DOHH2 (cell line): ENCODE results near the gene ZFYVE9.

Experiments
- H3F3A ChIP-seq: fragments of 200-600 bp; sonication (generic), shearing (Covaris generic); 2 replicates; pipeline ENCODE4 v1.6.0; 2016; ENCODE audit warnings: antibody characterized with exemption, mild to moderate bottlenecking; ENCODE audit not compliant: control insufficient read depth, insufficient read depth
- H3K27ac ChIP-seq: fragments of 200-600 bp; sonication (generic); 2 replicates; pipeline ENCODE4 v1.5.1; 2014; ENCODE audit warnings: low read depth, mild to moderate bottlenecking, low read length, moderate library complexity
- H3K27me3 ChIP-seq: fragments of 200-600 bp; sonication (generic); 2 replicates; pipeline ENCODE4 v1.6.1; 2014; ENCODE audit warnings: mild to moderate bottlenecking, low read length, mixed read lengths; ENCODE audit not compliant: control insufficient read depth
- H3K36me3 ChIP-seq: fragments of 200-600 bp; sonication (generic); 2 replicates; pipeline ENCODE4 v1.6.1; 2014; ENCODE audit warnings: mild to moderate bottlenecking, low read length, moderate library complexity, mixed read lengths; ENCODE audit not compliant: control insufficient read depth
- H3K4me1 ChIP-seq: fragments of 200-600 bp; sonication (generic); 2 replicates; pipeline ENCODE4 v1.6.1; 2014; ENCODE audit warnings: mild to moderate bottlenecking, low read length, mixed read lengths; ENCODE audit not compliant: control insufficient read depth
- H3K4me2 ChIP-seq: fragments of 200-600 bp; sonication (generic); 2 replicates; pipeline ENCODE4 v1.6.0; 2014; ENCODE audit warnings: mild to moderate bottlenecking, low read length, moderate library complexity
- H3K4me3 ChIP-seq: fragments of 200-600 bp; sonication (generic); 2 replicates; pipeline ENCODE4 v1.5.1; 2014; ENCODE audit warnings: mild to moderate bottlenecking, low read length, mixed read lengths
- H3K79me2 ChIP-seq: fragments of 200-600 bp; sonication (generic); 2 replicates; pipeline ENCODE4 v1.6.1; 2014; ENCODE audit warnings: mild to moderate bottlenecking, low read length, mixed read lengths; ENCODE audit not compliant: control insufficient read depth
- H3K9me2 ChIP-seq: fragments of 200-600 bp; sonication (generic); replicated peaks from 2 replicates; pipeline ENCODE4 v1.6.1; 2014; ENCODE audit warnings: mild to moderate bottlenecking, low read length, mixed read lengths; ENCODE audit not compliant: control insufficient read depth
- H3K9me3 ChIP-seq: fragments of 200-600 bp; sonication (generic); 2 replicates; pipeline ENCODE4 v1.6.1; 2014; ENCODE audit warnings: antibody characterized with exemption, low read length, mixed read lengths; ENCODE audit not compliant: control insufficient read depth, insufficient read depth
- H4K20me1 ChIP-seq: fragments of 200-600 bp; sonication (generic); 2 replicates; pipeline ENCODE4 v1.6.0; 2014; ENCODE audit warnings: low read depth, mild to moderate bottlenecking, antibody characterized with exemption, low read length, moderate library complexity; ENCODE audit not compliant: control insufficient read depth, insufficient read depth
- CTCF ChIP-seq: fragments of 200-600 bp; sonication (generic); IDR thresholded peaks from one replicate; pipeline ENCODE4 v1.5.1; 2014; ENCODE audit warnings: antibody characterized with exemption, mild to moderate bottlenecking, low read depth, low read length; ENCODE audit not compliant: poor library complexity, severe bottlenecking
- EZH2phosphoT487 ChIP-seq: fragments of 200-600 bp; sonication (generic); IDR thresholded peaks from 2 replicates; pipeline ENCODE4 v1.6.1; 2017; ENCODE audit warnings: borderline replicate concordance, mild to moderate bottlenecking, antibody characterized with exemption, low read length, moderate library complexity, mixed read lengths

Gene ZFYVE9

DNA sequence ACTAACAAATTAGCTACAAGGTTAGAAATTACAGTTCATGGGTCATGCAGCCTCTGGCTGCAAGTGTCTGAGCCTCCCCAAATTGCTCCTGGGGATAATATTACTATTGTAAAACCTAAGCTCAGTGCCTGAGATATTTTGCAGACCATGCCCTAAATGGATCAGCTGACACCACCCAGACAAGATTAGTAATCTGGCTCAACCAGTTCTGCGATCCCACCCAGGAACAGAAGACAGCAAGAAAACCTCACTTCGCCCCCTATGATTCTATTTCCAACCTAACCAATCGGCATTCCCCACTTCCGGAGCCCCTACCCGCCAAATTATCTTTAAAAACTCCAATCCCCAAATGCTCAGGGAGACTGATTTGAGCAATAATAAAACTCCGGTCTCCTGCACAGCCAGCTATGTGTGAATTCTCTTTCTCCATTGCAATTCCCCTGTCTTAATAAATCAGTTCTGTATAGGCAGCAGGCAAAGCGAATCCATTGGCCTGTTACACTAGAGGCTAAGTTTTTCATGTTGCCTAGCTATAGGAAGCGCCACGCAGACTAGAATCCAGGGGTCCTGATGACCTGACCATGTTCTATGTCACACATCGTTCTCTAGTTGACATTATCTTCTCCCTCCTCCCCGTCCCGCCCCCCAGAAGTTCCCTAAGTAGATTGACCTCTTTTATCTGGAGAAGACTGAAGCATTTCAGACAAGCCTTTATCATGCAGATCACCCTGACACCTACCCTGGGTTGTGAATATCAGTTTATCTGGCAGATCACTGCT is 22.4 kb upstream of the ZFYVE9 start:
- Histone ChIP-seq H3K4me3 (no peak overlapping the region), H3K9me2 (no peaks in the 10 kb centered on the region), H3K36me3 (no peaks in the 10 kb centered on the region), H3K79me2 (no peaks in the 10 kb centered on the region), H4K20me1 (no peaks in the 10 kb centered on the region), H3F3A (no peaks in the 10 kb centered on the region), H3K27ac (no peak overlapping the region), H3K9me3 (no peaks in the 10 kb centered on the region), H3K27me3 (peaks cover 9% of the 10 kb centered on the region; the same call in 1 of the 2 replicates), H3K4me2 (no peak overlapping the region), H3K4me1 (no peaks in the 10 kb centered on the region)
- no peak for TF ChIP-seq EZH2phosphoT487

DNA sequence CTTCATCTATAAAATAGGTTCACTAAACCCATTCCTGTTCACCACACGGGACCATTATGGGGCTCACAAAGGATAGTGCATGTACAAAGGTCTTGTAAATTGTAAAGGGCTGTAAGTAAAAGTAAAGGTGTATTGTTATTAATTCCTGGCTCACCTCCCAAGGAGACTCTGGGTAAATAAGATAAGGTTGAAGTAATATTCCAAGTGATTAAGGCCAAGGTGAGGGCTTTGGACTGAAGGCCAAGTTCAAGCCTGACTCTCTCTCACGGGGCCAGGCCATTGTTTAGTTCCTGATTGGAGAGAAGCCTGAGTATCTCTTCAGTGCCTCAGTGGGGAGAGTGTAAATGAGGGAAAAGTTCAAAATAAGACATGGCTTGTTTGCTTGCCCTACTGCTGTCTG is 19.5 kb upstream of the ZFYVE9 start:
- Histone ChIP-seq H3K79me2 (no peaks in the 10 kb centered on the region), H3K4me2 (no peak overlapping the region), H3K36me3 (no peaks in the 10 kb centered on the region), H3K4me1 (no peaks in the 10 kb centered on the region), H3K9me3 (no peaks in the 10 kb centered on the region), H3K27ac (no peak overlapping the region), H3K4me3 (no peak overlapping the region), H4K20me1 (no peaks in the 10 kb centered on the region), H3F3A (no peaks in the 10 kb centered on the region), H3K9me2 (no peaks in the 10 kb centered on the region), H3K27me3 (peaks cover 18% of the 10 kb centered on the region)
- TF ChIP-seq CTCF (no peak), EZH2phosphoT487 (no peak)

GRCh38 chr1:52123622-52124021 is 18.3 kb upstream of the ZFYVE9 start:
- no peak overlapping the region for H3K4me3 ChIP-seq
- H3K9me2 ChIP-seq: no peaks in the 10 kb centered on the region
- H3K36me3 ChIP-seq: no peaks in the 10 kb centered on the region
- no peak overlapping the region for H3K27ac ChIP-seq
- no peaks in the 10 kb centered on the region for H3K79me2 ChIP-seq
- peaks cover 27% of the 10 kb centered on the region for H3K27me3 ChIP-seq
- no peak overlapping the region for H3K4me2 ChIP-seq
- no peaks in the 10 kb centered on the region for H3K4me1 ChIP-seq
- H4K20me1 ChIP-seq: no peaks in the 10 kb centered on the region
- no peak for TF ChIP-seq EZH2phosphoT487
- TF ChIP-seq CTCF: no peak
- no peaks in the 10 kb centered on the region for H3K9me3 ChIP-seq
- no peaks in the 10 kb centered on the region for H3F3A ChIP-seq

DNA sequence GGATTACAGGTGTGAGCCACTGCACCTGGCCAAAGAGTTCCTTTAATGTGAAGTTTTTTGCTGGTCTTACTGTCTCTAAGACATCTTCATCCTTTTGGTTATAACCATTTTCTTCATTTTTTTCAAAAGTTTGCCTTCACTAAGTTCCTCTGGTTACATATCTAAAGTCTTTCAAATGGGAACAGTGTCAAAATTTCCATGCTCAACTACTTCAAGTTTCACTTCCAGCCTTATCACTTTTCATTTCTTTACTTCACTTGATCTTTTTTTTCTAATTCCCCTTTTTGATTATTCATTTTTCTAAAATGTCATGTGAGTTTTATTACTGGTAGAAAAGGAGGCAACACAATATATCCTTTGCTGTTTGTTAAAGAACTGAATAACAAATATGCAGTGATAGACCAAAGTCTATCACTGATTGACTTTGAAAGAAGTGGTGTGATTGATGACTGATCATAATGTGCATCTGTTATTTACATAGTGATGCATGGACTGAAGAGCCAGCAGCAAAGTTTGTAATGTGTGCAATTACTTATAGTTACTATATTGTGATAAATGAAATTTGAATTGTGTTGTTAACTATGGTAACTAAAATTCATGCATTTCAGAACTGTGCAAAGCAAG is 16.0 kb upstream of the ZFYVE9 start:
- Histone ChIP-seq H3K9me2 (no peaks in the 10 kb centered on the region), H3K79me2 (no peaks in the 10 kb centered on the region), H3K27me3 (peaks cover 32% of the 10 kb centered on the region), H3F3A (no peaks in the 10 kb centered on the region), H3K27ac (no peak overlapping the region), H3K9me3 (no peaks in the 10 kb centered on the region), H3K4me1 (no peaks in the 10 kb centered on the region), H3K36me3 (no peaks in the 10 kb centered on the region), H4K20me1 (no peaks in the 10 kb centered on the region), H3K4me2 (no peak overlapping the region), H3K4me3 (no peak overlapping the region)
- TF ChIP-seq EZH2phosphoT487: no peak
- TF ChIP-seq CTCF: no peak
